Sigmoid colon (tissue), 4 donors: ENCODE results near the gene TMEFF2.

Experiments
- POLR2AphosphoS5 ChIP-seq, 4 donors: sonication (generic); formaldehyde crosslinking; IDR thresholded peaks; one replicate each; pipeline ENCODE4 v1.6.1; 2017; ENCODE audit warnings: antibody characterized with exemption in 4 of 4
- TF ChIP-seq, protein P1 (sequence below), 4 experiments: fragments of 450-650 bp in 3 of 4; fragments of 200-600 bp in 1 of 4; IDR thresholded peaks; one replicate each; pipeline ENCODE4 v1.5.1; 2016 to 2019; ENCODE audit warnings: antibody characterized with exemption in 4 of 4, mild to moderate bottlenecking in 3 of 4, moderate library complexity in 2 of 4

DNA sequence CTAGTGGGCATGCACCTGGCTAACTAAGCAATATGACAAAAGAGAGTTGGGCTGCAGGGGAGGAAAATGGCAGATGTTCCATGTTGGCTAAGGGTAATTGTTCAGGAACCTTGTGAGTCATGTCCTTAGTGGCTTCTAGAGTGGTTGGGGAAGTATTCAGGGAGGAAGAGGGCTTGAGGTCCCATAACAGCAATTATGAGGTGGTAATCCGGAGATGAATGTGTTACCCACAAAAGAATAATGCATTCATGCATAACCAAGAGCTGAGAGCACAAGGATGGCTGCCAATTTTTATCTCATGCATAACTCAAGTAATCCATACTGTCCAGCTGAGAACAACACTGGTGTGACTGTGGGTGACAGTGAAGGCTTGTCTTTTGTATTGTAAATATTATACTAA, 42.9 kb downstream of the TMEFF2 start:
- TF ChIP-seq POLR2AphosphoS5 (IDR thresholded peaks at IDR 0.05), result no peak
- TF ChIP-seq, protein P1, sequence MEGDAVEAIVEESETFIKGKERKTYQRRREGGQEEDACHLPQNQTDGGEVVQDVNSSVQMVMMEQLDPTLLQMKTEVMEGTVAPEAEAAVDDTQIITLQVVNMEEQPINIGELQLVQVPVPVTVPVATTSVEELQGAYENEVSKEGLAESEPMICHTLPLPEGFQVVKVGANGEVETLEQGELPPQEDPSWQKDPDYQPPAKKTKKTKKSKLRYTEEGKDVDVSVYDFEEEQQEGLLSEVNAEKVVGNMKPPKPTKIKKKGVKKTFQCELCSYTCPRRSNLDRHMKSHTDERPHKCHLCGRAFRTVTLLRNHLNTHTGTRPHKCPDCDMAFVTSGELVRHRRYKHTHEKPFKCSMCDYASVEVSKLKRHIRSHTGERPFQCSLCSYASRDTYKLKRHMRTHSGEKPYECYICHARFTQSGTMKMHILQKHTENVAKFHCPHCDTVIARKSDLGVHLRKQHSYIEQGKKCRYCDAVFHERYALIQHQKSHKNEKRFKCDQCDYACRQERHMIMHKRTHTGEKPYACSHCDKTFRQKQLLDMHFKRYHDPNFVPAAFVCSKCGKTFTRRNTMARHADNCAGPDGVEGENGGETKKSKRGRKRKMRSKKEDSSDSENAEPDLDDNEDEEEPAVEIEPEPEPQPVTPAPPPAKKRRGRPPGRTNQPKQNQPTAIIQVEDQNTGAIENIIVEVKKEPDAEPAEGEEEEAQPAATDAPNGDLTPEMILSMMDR (IDR thresholded peaks at IDR 0.05), result no peak
